Trophoblast cell (in vitro differentiated cells and primary cell): ENCODE measurements around the gene ZSCAN32.

ENCODE experiments used
- DNase-seq, 2 donors: peaks; one replicate each; pipeline ENCODE4 v3.0.0-alpha.2; 2016
- H2AFZ ChIP-seq: 2 replicates; pipeline ENCODE4 v1.6.1; 2013; ENCODE audit warnings: low read length, moderate library complexity, mild to moderate bottlenecking; ENCODE audit not compliant: insufficient read depth, poor library complexity
- H2AK5ac ChIP-seq: 2 replicates; pipeline ENCODE4 v1.6.1; 2013; ENCODE audit warnings: mild to moderate bottlenecking, low read length
- H2BK120ac ChIP-seq: 2 replicates; pipeline ENCODE4 v1.6.1; 2013; ENCODE audit warnings: low read length, mild to moderate bottlenecking, moderate library complexity; ENCODE audit not compliant: insufficient read depth, poor library complexity
- H2BK12ac ChIP-seq: 2 replicates; pipeline ENCODE4 v1.6.1; 2013; ENCODE audit warnings: mild to moderate bottlenecking, low read length, moderate library complexity
- H2BK5ac ChIP-seq: 2 replicates; pipeline ENCODE4 v1.6.1; 2013; ENCODE audit warnings: low read length, low read depth, moderate library complexity, mild to moderate bottlenecking; ENCODE audit not compliant: poor library complexity
- H3K14ac ChIP-seq: 2 replicates; pipeline ENCODE4 v1.6.1; 2013; ENCODE audit warnings: mild to moderate bottlenecking, low read length
- H3K18ac ChIP-seq: 2 replicates; pipeline ENCODE4 v1.6.1; 2013; ENCODE audit warnings: mild to moderate bottlenecking, low read length
- H3K23ac ChIP-seq: 2 replicates; pipeline ENCODE4 v1.6.1; 2013; ENCODE audit warnings: low read length
- H3K27ac ChIP-seq: 2 replicates; pipeline ENCODE4 v1.5.1; 2013; ENCODE audit warnings: low read depth, mild to moderate bottlenecking, inconsistent platforms, low read length, moderate library complexity
- H3K27me3 ChIP-seq: 2 replicates; pipeline ENCODE4 v1.6.1; 2013; ENCODE audit warnings: inconsistent platforms, mild to moderate bottlenecking, low read length, moderate library complexity; ENCODE audit not compliant: insufficient read depth
- H3K36me3 ChIP-seq, 2 experiments: 1 replicate in 1 of 2; 2 replicates in 1 of 2; pipeline ENCODE4 v1.6.1; 2013; ENCODE audit warnings: low read length in 2 of 2, mild to moderate bottlenecking in 2 of 2, moderate library complexity in 1 of 2; ENCODE audit not compliant: insufficient read depth in 2 of 2, control insufficient read depth in 1 of 2
- H3K4ac ChIP-seq: 2 replicates; pipeline ENCODE4 v1.6.1; 2013; ENCODE audit warnings: low read depth, mild to moderate bottlenecking, low read length, moderate library complexity
- H3K4me1 ChIP-seq, 2 experiments: 1 replicate in 1 of 2; 2 replicates in 1 of 2; pipeline ENCODE4 v1.6.1; 2013; ENCODE audit warnings: low read length in 2 of 2, mild to moderate bottlenecking in 2 of 2, moderate library complexity in 1 of 2; ENCODE audit not compliant: insufficient read depth in 2 of 2, control insufficient read depth in 1 of 2
- H3K4me2 ChIP-seq: 2 replicates; pipeline ENCODE4 v1.6.1; 2013; ENCODE audit warnings: inconsistent platforms, mild to moderate bottlenecking, low read length, moderate library complexity
- H3K4me3 ChIP-seq: 2 replicates; pipeline ENCODE4 v1.5.1; 2013; ENCODE audit warnings: mild to moderate bottlenecking, low read depth, low read length, inconsistent platforms
- H3K79me1 ChIP-seq: one replicate; pipeline ENCODE4 v1.6.1; 2013; ENCODE audit warnings: low read length
- H3K79me2 ChIP-seq: 2 replicates; pipeline ENCODE4 v1.6.1; 2013; ENCODE audit warnings: low read length, mild to moderate bottlenecking; ENCODE audit not compliant: control insufficient read depth, insufficient read depth, poor library complexity
- H3K9ac ChIP-seq: 2 replicates; pipeline ENCODE4 v1.6.1; 2013; ENCODE audit warnings: mild to moderate bottlenecking, low read length
- H3K9me3 ChIP-seq: 2 replicates; pipeline ENCODE4 v1.6.1; 2013; ENCODE audit warnings: low read depth, mild to moderate bottlenecking, control low read depth, inconsistent platforms, low read length; ENCODE audit not compliant: insufficient read depth
- H4K12ac ChIP-seq: 2 replicates; pipeline ENCODE4 v1.6.1; 2013; ENCODE audit warnings: low read depth, mild to moderate bottlenecking, low read length, moderate library complexity
- H4K8ac ChIP-seq: 2 replicates; pipeline ENCODE4 v1.6.1; 2013; ENCODE audit warnings: low read depth, mild to moderate bottlenecking, low read length, moderate library complexity
- H4K91ac ChIP-seq: one replicate; pipeline ENCODE4 v1.6.1; 2013; ENCODE audit warnings: low read depth, mild to moderate bottlenecking, low read length, moderate library complexity
- WGBS: extraction: QIAGEN DNeasy Blood & Tissue Kit; methylation state at CpG from one replicate; pipeline ENCODE4 v1.1.7; 2013; ENCODE audit warnings: missing lambda C conversion rate; ENCODE audit not compliant: insufficient read length, insufficient coverage; ENCODE audit errors: extremely low coverage; 5-methylcytosine and 5-hydroxymethylcytosine counted together

Gene ZSCAN32

DNA sequence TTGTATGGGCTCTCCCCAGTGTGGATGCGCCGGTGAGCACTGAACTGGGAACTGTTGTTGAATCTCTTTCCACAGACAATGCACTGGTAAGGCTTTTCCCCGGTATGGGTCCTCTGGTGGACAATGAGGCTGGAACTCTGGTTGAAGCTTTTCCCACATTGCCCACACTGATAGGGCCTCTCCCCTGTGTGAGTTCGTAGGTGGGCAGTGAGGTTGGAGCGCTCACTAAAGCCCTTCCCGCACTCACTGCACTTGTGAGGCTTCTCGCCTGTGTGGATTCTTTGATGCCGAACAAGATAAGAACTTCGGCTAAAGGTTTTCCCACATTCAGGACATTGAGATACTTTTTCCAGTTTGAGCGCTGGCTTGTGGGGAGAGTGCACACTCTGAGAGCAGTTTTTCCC lies 17.8 kb downstream of the ZSCAN32 start:
- H4K91ac ChIP-seq = no peak overlapping the region
- H3K14ac ChIP-seq = no peak overlapping the region
- no peak overlapping the region for H3K9ac ChIP-seq
- no peaks in the 10 kb centered on the region for H3K79me2 ChIP-seq
- H3K36me3 ChIP-seq = peaks cover 28 to 31% of the 10 kb centered on the region in 2 experiments
- H2BK12ac ChIP-seq = no peak overlapping the region
- no peak overlapping the region for H3K23ac ChIP-seq
- no peak overlapping the region for H3K27ac ChIP-seq
- H2BK120ac ChIP-seq = no peak overlapping the region
- H3K79me1 ChIP-seq = no peaks in the 10 kb centered on the region
- H3K27me3 ChIP-seq = no peaks in the 10 kb centered on the region
- no peak overlapping the region for H3K4me2 ChIP-seq
- H3K4ac ChIP-seq = no peak overlapping the region
- WGBS = no CpG with 5 or more reads among the region's 10 CpGs
- DNase-seq = no peak
- no peaks in the 10 kb centered on the region for H3K4me1 ChIP-seq
- no peak overlapping the region for H3K4me3 ChIP-seq
- no peak overlapping the region for H4K8ac ChIP-seq
- H3K9me3 ChIP-seq = peaks cover 36% of the 10 kb centered on the region
- H2AK5ac ChIP-seq = no peak overlapping the region
- H4K12ac ChIP-seq = no peak overlapping the region
- H3K18ac ChIP-seq = no peak overlapping the region
- H2AFZ ChIP-seq = no peak overlapping the region
- H2BK5ac ChIP-seq = no peak overlapping the region

DNA sequence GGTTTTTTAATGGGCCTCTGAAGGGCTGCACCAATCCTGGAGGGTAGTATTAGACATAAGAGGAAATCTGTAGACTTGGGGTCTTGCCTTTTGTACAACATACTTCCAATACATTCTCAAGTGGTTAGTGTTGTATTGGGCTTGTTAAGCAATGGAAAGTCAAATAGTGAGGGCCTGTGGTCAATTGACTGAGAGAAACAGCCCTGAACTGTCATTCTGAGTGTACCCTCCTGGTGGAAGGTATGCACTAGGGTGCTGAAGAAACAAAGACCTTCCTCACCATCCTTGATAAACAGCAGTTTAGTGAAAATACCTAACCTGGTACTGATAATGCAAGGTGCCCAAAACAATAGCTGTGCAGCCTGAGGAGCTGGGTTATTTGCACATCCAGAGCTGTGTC lies 22.9 kb downstream of the ZSCAN32 start:
- no peak overlapping the region for H3K9ac ChIP-seq
- no peak overlapping the region for H3K18ac ChIP-seq
- H4K8ac ChIP-seq = no peak overlapping the region
- no peak overlapping the region for H2AFZ ChIP-seq
- no peaks in the 10 kb centered on the region for H3K4me1 ChIP-seq
- H4K91ac ChIP-seq = no peak overlapping the region
- no peak overlapping the region for H3K27ac ChIP-seq
- H3K4ac ChIP-seq = no peak overlapping the region
- no peak overlapping the region for H3K4me3 ChIP-seq
- H3K4me2 ChIP-seq = no peak overlapping the region
- peaks cover 28% of the 10 kb centered on the region for H3K9me3 ChIP-seq
- no peaks in the 10 kb centered on the region for H3K79me2 ChIP-seq
- H3K36me3 ChIP-seq = peaks cover 5 to 8% of the 10 kb centered on the region in 2 experiments
- no peak overlapping the region for H3K14ac ChIP-seq
- no peak overlapping the region for H2AK5ac ChIP-seq
- H2BK12ac ChIP-seq = no peak overlapping the region
- H4K12ac ChIP-seq = no peak overlapping the region
- no peaks in the 10 kb centered on the region for H3K79me1 ChIP-seq
- H3K27me3 ChIP-seq = no peaks in the 10 kb centered on the region
- no peak for DNase-seq
- H2BK5ac ChIP-seq = no peak overlapping the region
- no peak overlapping the region for H3K23ac ChIP-seq
- no peak overlapping the region for H2BK120ac ChIP-seq

DNA sequence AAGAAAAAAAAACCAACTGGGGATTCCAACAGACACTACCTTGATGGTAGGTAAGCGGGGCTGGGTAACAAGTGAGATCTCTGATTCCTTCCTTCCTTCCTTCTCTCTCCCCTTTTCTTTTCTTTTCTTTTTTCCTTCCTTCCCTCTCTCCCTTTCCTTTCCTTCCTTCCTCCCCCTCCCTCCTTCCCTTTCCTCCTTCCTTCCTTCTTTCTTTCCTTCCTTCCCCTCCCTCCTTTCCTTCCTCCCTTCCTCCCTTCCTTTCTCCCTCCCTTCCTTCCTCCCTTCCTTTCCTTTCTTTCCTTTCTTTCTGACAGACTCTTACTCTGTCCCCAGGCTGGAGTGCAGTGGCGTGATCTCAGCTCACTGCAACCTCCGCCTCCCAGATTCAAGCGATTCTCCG lies 25.1 kb downstream of the ZSCAN32 start:
- Histone ChIP-seq H3K79me1 (no peaks in the 10 kb centered on the region), H4K91ac (no peak overlapping the region), H4K12ac (no peak overlapping the region), H2BK5ac (no peak overlapping the region), H3K23ac (no peak overlapping the region), H2AFZ (no peak overlapping the region), H3K4ac (no peak overlapping the region), H3K18ac (no peak overlapping the region), H2BK12ac (no peak overlapping the region), H2BK120ac (no peak overlapping the region), H4K8ac (no peak overlapping the region), H2AK5ac (no peak overlapping the region), H3K4me3 (no peak overlapping the region), H3K27ac (no peak overlapping the region), H3K36me3 (no peaks in the 10 kb centered on the region), H3K14ac (no peak overlapping the region), H3K4me1 (no peaks in the 10 kb centered on the region), H3K27me3 (no peaks in the 10 kb centered on the region), H3K79me2 (no peaks in the 10 kb centered on the region), H3K9me3 (peaks cover 18% of the 10 kb centered on the region), H3K9ac (no peak overlapping the region), H3K4me2 (no peak overlapping the region)
- no peak for DNase-seq
- no CpG with 5 or more reads among the region's 5 CpGs for WGBS

DNA sequence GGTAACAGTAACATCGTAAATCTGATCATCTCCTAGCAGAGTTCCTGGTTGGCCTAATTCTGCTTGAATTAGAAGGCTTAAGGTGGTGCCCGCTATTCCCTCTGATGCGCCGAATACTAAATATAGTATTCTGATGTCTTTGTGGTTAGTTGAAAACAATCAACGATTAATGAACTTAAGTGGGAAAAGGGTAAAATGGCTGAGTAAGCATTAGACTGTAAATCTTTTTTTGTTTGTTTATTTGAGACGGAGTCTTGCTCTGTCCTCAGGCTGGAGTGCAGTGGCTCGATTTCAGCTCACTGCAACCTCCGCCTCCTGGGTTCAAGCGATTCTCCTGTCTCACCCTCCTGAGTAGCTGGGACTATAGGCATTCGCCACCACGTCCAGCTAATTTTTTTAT lies 31.7 kb downstream of the ZSCAN32 start:
- Histone ChIP-seq H2BK5ac (no peak overlapping the region), H3K9ac (no peak overlapping the region), H3K4me3 (no peak overlapping the region), H3K27ac (no peak overlapping the region), H4K91ac (no peak overlapping the region), H2BK120ac (no peak overlapping the region), H3K36me3 (no peaks in the 10 kb centered on the region), H3K4me2 (no peak overlapping the region), H3K4me1 (no peaks in the 10 kb centered on the region), H3K14ac (no peak overlapping the region), H3K9me3 (peaks cover 15% of the 10 kb centered on the region), H2AK5ac (no peak overlapping the region), H3K23ac (no peak overlapping the region), H3K18ac (no peak overlapping the region), H4K12ac (no peak overlapping the region), H2BK12ac (no peak overlapping the region), H3K27me3 (no peaks in the 10 kb centered on the region), H4K8ac (no peak overlapping the region), H3K79me1 (no peaks in the 10 kb centered on the region), H3K79me2 (no peaks in the 10 kb centered on the region), H2AFZ (no peak overlapping the region), H3K4ac (no peak overlapping the region)
- DNase-seq = no peak
- WGBS = no CpG with 5 or more reads among the region's 11 CpGs
